ENCODE data around the gene KCTD15.

Gene KCTD15

DNA sequence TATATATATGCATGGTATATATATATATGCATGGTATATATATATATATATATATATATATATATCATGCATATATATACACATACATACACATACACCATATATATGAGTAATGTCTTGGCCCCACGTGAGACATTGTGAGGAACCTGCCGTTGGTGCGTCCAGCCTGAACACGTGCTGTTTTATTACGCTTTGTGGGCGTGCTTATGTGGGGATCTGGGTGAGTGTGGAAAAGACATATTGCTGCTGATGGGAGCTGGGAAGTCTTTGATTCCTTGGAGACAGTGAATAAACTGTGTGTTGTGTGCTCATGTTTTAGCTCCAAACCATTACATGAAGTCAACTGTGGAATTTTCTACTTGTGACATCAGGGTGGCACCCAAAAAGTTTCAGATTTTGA, 28.9 kb downstream of the KCTD15 start:
- Histone ChIP-seq H3K9me3 (no peaks in the 10 kb centered on the region), H3K27ac (no peak overlapping the region), H3K4me3 (no peak overlapping the region), H3K36me3 (no peaks in the 10 kb centered on the region), H3K27me3 (peaks cover 0 to 5% of the 10 kb centered on the region in 2 donors), H3K4me1 (peaks cover 0 to 7% (median 4%) of the 10 kb centered on the region in 4 donors)
- TF ChIP-seq, protein P1, sequence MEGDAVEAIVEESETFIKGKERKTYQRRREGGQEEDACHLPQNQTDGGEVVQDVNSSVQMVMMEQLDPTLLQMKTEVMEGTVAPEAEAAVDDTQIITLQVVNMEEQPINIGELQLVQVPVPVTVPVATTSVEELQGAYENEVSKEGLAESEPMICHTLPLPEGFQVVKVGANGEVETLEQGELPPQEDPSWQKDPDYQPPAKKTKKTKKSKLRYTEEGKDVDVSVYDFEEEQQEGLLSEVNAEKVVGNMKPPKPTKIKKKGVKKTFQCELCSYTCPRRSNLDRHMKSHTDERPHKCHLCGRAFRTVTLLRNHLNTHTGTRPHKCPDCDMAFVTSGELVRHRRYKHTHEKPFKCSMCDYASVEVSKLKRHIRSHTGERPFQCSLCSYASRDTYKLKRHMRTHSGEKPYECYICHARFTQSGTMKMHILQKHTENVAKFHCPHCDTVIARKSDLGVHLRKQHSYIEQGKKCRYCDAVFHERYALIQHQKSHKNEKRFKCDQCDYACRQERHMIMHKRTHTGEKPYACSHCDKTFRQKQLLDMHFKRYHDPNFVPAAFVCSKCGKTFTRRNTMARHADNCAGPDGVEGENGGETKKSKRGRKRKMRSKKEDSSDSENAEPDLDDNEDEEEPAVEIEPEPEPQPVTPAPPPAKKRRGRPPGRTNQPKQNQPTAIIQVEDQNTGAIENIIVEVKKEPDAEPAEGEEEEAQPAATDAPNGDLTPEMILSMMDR (IDR thresholded peaks at IDR 0.05) = no peak
- DNase-seq = no peak
- intact Hi-C loops (cut with DNase I; ENCODE audit: low total_unique reads) = no loop called here

DNA sequence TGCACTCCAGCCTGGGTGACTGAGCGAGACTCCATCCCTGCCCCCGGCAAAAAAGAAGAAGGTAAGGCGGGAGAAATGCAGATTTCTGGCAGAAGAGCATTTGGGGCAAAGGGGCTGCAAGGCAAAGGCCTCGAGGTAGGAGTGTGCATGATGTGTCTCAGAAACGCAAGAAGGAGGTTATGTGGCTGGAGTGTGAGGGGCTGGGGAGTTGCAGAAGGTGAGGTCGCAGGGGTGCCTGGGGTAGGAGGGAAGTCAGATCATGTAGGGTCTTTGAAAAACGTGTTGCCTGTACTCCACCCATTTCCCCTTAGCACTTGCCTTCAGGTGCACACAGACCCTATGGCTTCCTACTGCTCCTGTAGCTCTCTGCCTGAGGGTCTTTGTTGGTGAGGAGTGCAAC, 29.9 kb downstream of the KCTD15 start:
- no peak overlapping the region for H3K27ac ChIP-seq
- peaks cover 0 to 5% of the 10 kb centered on the region in 2 donors for H3K27me3 ChIP-seq
- H3K4me1 ChIP-seq = no peaks in the 10 kb centered on the region
- intact Hi-C loops (cut with DNase I; ENCODE audit: low total_unique reads) = no loop called here
- TF ChIP-seq, protein P1 (IDR thresholded peaks at IDR 0.05) = no peak
- no peaks in the 10 kb centered on the region for H3K36me3 ChIP-seq
- H3K9me3 ChIP-seq = no peaks in the 10 kb centered on the region
- H3K4me3 ChIP-seq = no peak overlapping the region
- peak in 1 of 2 donors; percentile 25 for DNase-seq

DNA sequence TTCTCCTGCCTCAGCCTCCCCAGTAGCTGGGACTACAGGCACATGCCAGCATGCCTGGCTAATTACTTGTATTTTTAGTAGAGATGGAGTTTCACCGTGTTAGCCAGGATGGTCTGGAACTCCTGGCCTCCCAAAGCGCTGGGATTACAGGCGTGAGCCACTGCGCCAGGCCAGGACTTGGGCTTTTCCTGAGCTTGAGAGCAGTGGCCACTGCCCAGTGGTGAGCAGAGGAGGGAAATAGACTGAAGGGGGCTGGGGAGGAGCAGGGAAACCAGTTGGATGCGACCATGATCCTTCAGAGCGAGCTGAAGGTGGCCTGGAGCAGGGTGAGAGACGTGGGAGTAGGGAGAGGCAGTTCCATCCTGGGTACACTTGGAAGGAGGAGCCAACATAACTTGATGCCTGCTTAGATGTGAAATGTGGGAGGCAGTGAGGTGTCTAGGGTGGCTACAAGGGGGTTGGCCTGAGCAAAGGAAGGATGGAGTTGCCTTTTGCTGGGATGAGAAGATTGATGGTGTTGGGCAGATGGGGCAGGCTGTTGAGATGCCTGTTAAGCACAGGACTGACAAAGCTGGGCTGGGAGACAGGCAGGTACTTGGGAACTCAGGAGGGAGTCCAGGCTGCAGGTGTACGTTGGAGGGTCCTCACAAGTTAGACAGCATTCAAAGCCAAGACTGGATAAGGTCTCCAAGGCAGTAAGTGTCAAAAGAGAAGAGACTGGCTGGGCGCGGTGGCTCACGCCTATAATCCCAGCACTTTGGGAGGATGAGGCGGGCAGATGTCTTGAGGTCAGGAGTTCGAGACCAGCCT, 31.8 kb downstream of the KCTD15 start:
- no peaks in the 10 kb centered on the region for H3K4me1 ChIP-seq
- H3K4me3 ChIP-seq = no peak overlapping the region
- H3K36me3 ChIP-seq = no peaks in the 10 kb centered on the region
- peaks cover 0 to 5% of the 10 kb centered on the region in 2 donors for H3K27me3 ChIP-seq
- intact Hi-C loops (cut with DNase I; ENCODE audit: low total_unique reads) = no loop called here
- DNase-seq = peak in 1 of 2 donors; percentile 29
- TF ChIP-seq, protein P1 (IDR thresholded peaks at IDR 0.05) = no peak
- no peaks in the 10 kb centered on the region for H3K9me3 ChIP-seq
- no peak overlapping the region for H3K27ac ChIP-seq

DNA sequence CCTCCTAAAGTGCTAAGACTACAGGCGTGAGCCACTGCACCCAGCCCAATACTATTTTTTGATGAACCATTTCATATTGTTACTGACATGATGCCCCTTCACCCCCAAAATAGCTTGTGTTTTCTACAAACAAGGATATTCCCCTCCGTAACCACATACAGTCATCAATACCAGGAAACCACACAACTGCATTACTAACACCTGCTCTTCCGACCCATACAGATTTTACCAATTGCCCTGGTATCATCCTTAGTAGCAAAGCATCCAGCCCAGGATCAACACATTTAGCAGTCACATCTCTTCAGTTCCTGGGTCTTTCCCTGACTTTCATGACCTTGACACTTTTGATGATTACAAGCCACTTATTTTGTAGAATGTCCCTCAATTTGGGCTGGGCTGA, 33.6 kb downstream of the KCTD15 start:
- no peak for DNase-seq
- Histone ChIP-seq H3K4me1 (no peaks in the 10 kb centered on the region), H3K36me3 (no peaks in the 10 kb centered on the region), H3K27ac (no peak overlapping the region), H3K4me3 (no peak overlapping the region), H3K27me3 (peaks cover 0 to 5% of the 10 kb centered on the region in 2 donors), H3K9me3 (no peaks in the 10 kb centered on the region)
- TF ChIP-seq, protein P1 (IDR thresholded peaks at IDR 0.05) = no peak
- intact Hi-C loops (cut with DNase I; ENCODE audit: low total_unique reads) = no loop called here

DNA sequence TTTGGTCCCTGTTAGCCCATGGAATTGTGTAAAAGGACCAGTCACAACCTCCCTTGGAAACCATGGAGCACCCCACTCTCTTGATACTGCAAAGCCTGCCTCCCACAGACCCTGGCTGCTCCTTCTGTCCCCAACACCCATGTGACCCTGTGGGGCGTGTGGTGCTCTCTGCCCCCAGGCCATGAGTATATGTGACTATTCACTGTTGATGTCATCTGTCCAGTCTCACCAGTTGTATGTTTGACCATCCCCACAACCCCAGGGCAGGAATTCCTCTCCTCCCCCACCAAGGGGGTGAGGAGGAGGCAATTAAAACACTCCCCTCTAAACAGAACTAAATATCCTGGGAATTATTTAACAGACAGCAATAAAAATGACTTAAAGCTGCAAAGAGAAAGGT, 35.2 kb downstream of the KCTD15 start:
- intact Hi-C loops (cut with DNase I; ENCODE audit: low total_unique reads) = no loop called here
- Histone ChIP-seq H3K9me3 (no peaks in the 10 kb centered on the region), H3K27ac (no peak overlapping the region), H3K4me1 (no peaks in the 10 kb centered on the region), H3K27me3 (peaks cover 0 to under 1% of the 10 kb centered on the region in 2 donors), H3K4me3 (no peak overlapping the region), H3K36me3 (no peaks in the 10 kb centered on the region)
- TF ChIP-seq, protein P1 (IDR thresholded peaks at IDR 0.05) = no peak
- DNase-seq = no peak

Measured in tibial artery (tissue), 4 donors.